Natural killer cell (primary cell): ENCODE data around the gene HBP1. TPM values are rescaled to one million over a fixed set of nuclear protein-coding genes. Genes with fewer than 3 reads are reported as not detected.

Experiments used
- ATAC-seq, 3 donors: fragments of 150-1000 bp in 2 of 3; fragments of 200-7000 bp in 1 of 3; cut with Tn5 transposase; 1 replicate in 1 of 3; 2 replicates in 2 of 3; pipeline ENCODE4 v1.10.0; 2021; ENCODE audit warnings: mild to moderate bottlenecking in 2 of 3, moderate library complexity in 2 of 3
- DNase-seq, 2 donors: peaks; one replicate each; pipeline versions ENCODE4 v3.0.0 to v3.0.0-alpha.2; 2013 to 2021; ENCODE audit warnings: mixed read lengths in 1 of 2
- H3K27ac ChIP-seq: one replicate; pipeline ENCODE4 v1.5.1; 2013; ENCODE audit warnings: mild to moderate bottlenecking, low read length
- H3K27me3 ChIP-seq: one replicate; pipeline ENCODE4 v1.6.1; 2013; ENCODE audit warnings: low read length; ENCODE audit not compliant: control insufficient read depth, insufficient read depth
- H3K36me3 ChIP-seq: one replicate; pipeline ENCODE4 v1.6.1; 2013; ENCODE audit warnings: low read length; ENCODE audit not compliant: control insufficient read depth, insufficient read depth
- H3K4me1 ChIP-seq: one replicate; pipeline ENCODE4 v1.6.1; 2013; ENCODE audit warnings: low read length; ENCODE audit not compliant: control insufficient read depth, insufficient read depth
- H3K4me3 ChIP-seq: one replicate; pipeline ENCODE4 v1.5.1; 2013; ENCODE audit warnings: low read length
- H3K9me3 ChIP-seq: one replicate; pipeline ENCODE4 v1.6.1; 2013; ENCODE audit warnings: low read length; ENCODE audit not compliant: control insufficient read depth, insufficient read depth
- H3K27ac Mint-ChIP-seq, 2 donors: one replicate each; pipeline ENCODE4 v1.8.0; 2022; ENCODE audit warnings: mild to moderate bottlenecking in 2 of 2, mixed read lengths in 2 of 2, moderate library complexity in 1 of 2
- H3K27me3 Mint-ChIP-seq, 2 donors: one replicate each; pipeline ENCODE4 v1.8.0; 2022; ENCODE audit warnings: low read depth in 2 of 2, mixed read lengths in 2 of 2
- H3K36me3 Mint-ChIP-seq: one replicate; pipeline ENCODE4 v1.8.0; 2022; ENCODE audit warnings: mixed read lengths
- H3K4me1 Mint-ChIP-seq, 2 donors: one replicate each; pipeline ENCODE4 v1.8.0; 2022; ENCODE audit warnings: mixed read lengths in 2 of 2
- H3K4me3 Mint-ChIP-seq: one replicate; pipeline ENCODE4 v1.8.0; 2022; ENCODE audit warnings: mild to moderate bottlenecking, moderate library complexity, mixed read lengths
- H3K9me3 Mint-ChIP-seq, 2 donors: one replicate each; pipeline ENCODE4 v1.8.0; 2022; ENCODE audit warnings: mixed read lengths in 2 of 2
- CTCF ChIP-seq: fragments of 200-600 bp; IDR thresholded peaks from one replicate; pipeline ENCODE4 v1.8.0; 2022; ENCODE audit warnings: antibody characterized with exemption
- WGBS: methylation state at CpG from one replicate; pipeline ENCODE4 v1.1.7; 2013; ENCODE audit warnings: missing lambda C conversion rate; ENCODE audit not compliant: insufficient coverage; 5-methylcytosine and 5-hydroxymethylcytosine counted together
- intact Hi-C: fragments of 100-400 bp; cut with micrococcal nuclease; formaldehyde crosslinking; loops from one replicate; pipeline ENCODE4 v1.14.2; 2022
- total RNA-seq, 4 donors: library from RNA; stranded (reverse); fragments of 120-200 nt in 1 of 4; gene quantifications; one replicate each; pipeline versions ENCODE4 v1.2.3 to v1.2.4, GENCODE V29; 2013 to 2022

Gene HBP1
- total RNA-seq, 3 donors from 2014 or later (not counting 1 experiment from before 2014, with no cell fraction given): 186 to 249 (median 243) TPM

- H3K4me1 ChIP-seq: peaks cover 10% of the 10 kb centered on the region
- H3K27me3 Mint-ChIP-seq: peaks cover 4% of the 10 kb centered on the region in 2 donors
- no peaks in the 10 kb centered on the region for H3K27me3 ChIP-seq
- peak overlapping the region; percentile 90 for H3K27ac ChIP-seq
- TF ChIP-seq CTCF: peak; percentile 47
- intact Hi-C loops: loop anchor here (1.0 to 5.0 kb wide), 5 partner anchors 302 to 883 kb away; partner anchors contain the start of genes CCDC71L, DLD, NAMPT and PIK3CG
- no peaks in the 10 kb centered on the region for H3K9me3 Mint-ChIP-seq
- no peaks in the 10 kb centered on the region for H3K36me3 Mint-ChIP-seq
- H3K4me3 Mint-ChIP-seq: peak overlapping the region; percentile 95
- no peaks in the 10 kb centered on the region for H3K36me3 ChIP-seq
- ATAC-seq (peak; percentile 4 to 13 (median 5)), DNase-seq (peak in 1 of 2 donors; percentile 87)
- H3K4me3 ChIP-seq: peak overlapping the region; percentile 45
- no peaks in the 10 kb centered on the region for H3K9me3 ChIP-seq
- peak overlapping the region; percentile 99 to 100 for H3K27ac Mint-ChIP-seq
- peaks cover 28 to 40% of the 10 kb centered on the region in 2 donors for H3K4me1 Mint-ChIP-seq
- WGBS: 0% methylated on average over 15 of the region's 15 CpGs
Measured at GRCh38 chr7:107167483-107168232, 1.1 kb upstream of the HBP1 start.

- peak; percentile 89 to 91 for DNase-seq
- H3K9me3 Mint-ChIP-seq: no peaks in the 10 kb centered on the region
- H3K36me3 ChIP-seq: no peaks in the 10 kb centered on the region
- no peak for TF ChIP-seq CTCF
- no peaks in the 10 kb centered on the region for H3K27me3 ChIP-seq
- peak overlapping the region; percentile 99 to 100 for H3K27ac Mint-ChIP-seq
- peaks cover 11% of the 10 kb centered on the region for H3K4me1 ChIP-seq
- H3K27me3 Mint-ChIP-seq: peaks cover 4% of the 10 kb centered on the region in 2 donors
- H3K4me3 Mint-ChIP-seq: peak overlapping the region; percentile 95
- WGBS: under 1% methylated on average over 73 of the region's 73 CpGs
- peak overlapping the region; percentile 96 for H3K4me3 ChIP-seq
- intact Hi-C loops: loop anchor here (2.0 to 5.0 kb wide), 4 partner anchors 507 to 885 kb away; partner anchors contain the start of genes CCDC71L, DLD and NAMPT
- no peaks in the 10 kb centered on the region for H3K9me3 ChIP-seq
- peaks cover 45 to 58% of the 10 kb centered on the region in 2 donors for H3K4me1 Mint-ChIP-seq
- H3K36me3 Mint-ChIP-seq: no peaks in the 10 kb centered on the region
- peak; percentile 34 to 47 (median 40) for ATAC-seq
- peak overlapping the region; percentile 99 for H3K27ac ChIP-seq
Measured at GRCh38 chr7:107169120-107170050, 582 bp downstream of the HBP1 start.

- no peaks in the 10 kb centered on the region for H3K27me3 ChIP-seq
- H3K9me3 ChIP-seq: no peaks in the 10 kb centered on the region
- H3K27ac ChIP-seq: peak overlapping the region; percentile 99
- H3K4me3 ChIP-seq: peak overlapping the region; percentile 96
- H3K9me3 Mint-ChIP-seq: no peaks in the 10 kb centered on the region
- peaks cover 54 to 67% of the 10 kb centered on the region in 2 donors for H3K4me1 Mint-ChIP-seq
- H3K36me3 ChIP-seq: no peaks in the 10 kb centered on the region
- H3K27ac Mint-ChIP-seq: peak overlapping the region; percentile 99 to 100
- no peak for DNase-seq
- 8% methylated on average over 10 of the region's 13 CpGs for WGBS
- H3K4me1 ChIP-seq: peaks cover 11% of the 10 kb centered on the region
- intact Hi-C loops: no loop called here
- H3K27me3 Mint-ChIP-seq: peaks cover 2 to 4% of the 10 kb centered on the region in 2 donors
- no peaks in the 10 kb centered on the region for H3K36me3 Mint-ChIP-seq
- ATAC-seq: no peak
- peak overlapping the region; percentile 95 for H3K4me3 Mint-ChIP-seq
- TF ChIP-seq CTCF: no peak
Measured at GRCh38 chr7:107170051-107170915, 1.5 kb downstream of the HBP1 start.
